Measurements from ENCODE around the gene GRM2. TPM values are rescaled to one million over a fixed set of nuclear protein-coding genes. Genes with fewer than 3 reads are reported as not detected.

Gene GRM2
- total and polyA plus RNA-seq, 2 donors (not counting 1 experiment from before 2014, with no cell fraction given) = under 0.01 to 0.06 TPM

- H3K4me1 ChIP-seq (ENCODE audit: control insufficient read depth, extremely low read depth, insufficient read depth, low read length) = no peaks in the 10 kb centered on the region
- no peak overlapping the region for H2AFZ ChIP-seq (ENCODE audit: low read length)
- no peak for TF ChIP-seq EZH2 (IDR thresholded peaks at IDR 0.05; ENCODE audit: low read length, missing control alignments)
- TF ChIP-seq, protein P1, sequence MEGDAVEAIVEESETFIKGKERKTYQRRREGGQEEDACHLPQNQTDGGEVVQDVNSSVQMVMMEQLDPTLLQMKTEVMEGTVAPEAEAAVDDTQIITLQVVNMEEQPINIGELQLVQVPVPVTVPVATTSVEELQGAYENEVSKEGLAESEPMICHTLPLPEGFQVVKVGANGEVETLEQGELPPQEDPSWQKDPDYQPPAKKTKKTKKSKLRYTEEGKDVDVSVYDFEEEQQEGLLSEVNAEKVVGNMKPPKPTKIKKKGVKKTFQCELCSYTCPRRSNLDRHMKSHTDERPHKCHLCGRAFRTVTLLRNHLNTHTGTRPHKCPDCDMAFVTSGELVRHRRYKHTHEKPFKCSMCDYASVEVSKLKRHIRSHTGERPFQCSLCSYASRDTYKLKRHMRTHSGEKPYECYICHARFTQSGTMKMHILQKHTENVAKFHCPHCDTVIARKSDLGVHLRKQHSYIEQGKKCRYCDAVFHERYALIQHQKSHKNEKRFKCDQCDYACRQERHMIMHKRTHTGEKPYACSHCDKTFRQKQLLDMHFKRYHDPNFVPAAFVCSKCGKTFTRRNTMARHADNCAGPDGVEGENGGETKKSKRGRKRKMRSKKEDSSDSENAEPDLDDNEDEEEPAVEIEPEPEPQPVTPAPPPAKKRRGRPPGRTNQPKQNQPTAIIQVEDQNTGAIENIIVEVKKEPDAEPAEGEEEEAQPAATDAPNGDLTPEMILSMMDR (conservative IDR thresholded peaks at IDR 0.05 in 1 of 2, IDR thresholded peaks at IDR 0.05 in 1 of 2; ENCODE audit: low read depth in 1 of 2, low read length in 2 of 2) = no peak
- no peaks in the 10 kb centered on the region for H3K36me3 ChIP-seq (ENCODE audit: control insufficient read depth, insufficient read depth, low read length)
- no peaks in the 10 kb centered on the region for H3K79me2 ChIP-seq (ENCODE audit: control insufficient read depth, insufficient read depth, low read length)
- DNase-seq (ENCODE audit: low read depth in 2 of 2) = no peak
- H3K9ac ChIP-seq (ENCODE audit: insufficient read depth, low read length) = no peak overlapping the region
- no peak overlapping the region for H3K4me3 ChIP-seq (replicated peaks in 1 of 4; ENCODE audit: control extremely low read depth in 1 of 4, insufficient read depth in 1 of 4, low read depth in 3 of 4, low read length in 4 of 4)
- no peak overlapping the region for H3K27ac ChIP-seq (ENCODE audit: insufficient read depth, low read length)
- H3K27me3 ChIP-seq (ENCODE audit: control insufficient read depth, insufficient read depth, low read length) = no peaks in the 10 kb centered on the region
- H3K4me2 ChIP-seq (ENCODE audit: extremely low read depth, insufficient read depth, low read length) = no peak overlapping the region
- H3K9me3 ChIP-seq (ENCODE audit: control insufficient read depth, insufficient read depth, low read depth, low read length) = no peaks in the 10 kb centered on the region
- H4K20me1 ChIP-seq (ENCODE audit: control insufficient read depth, extremely low read depth, insufficient read depth, low read length) = no peaks in the 10 kb centered on the region
Measured at GRCh38 chr3:51733859-51734571, 27.1 kb downstream of the GRM2 start.

GRCh38 chr3:51734572-51734907 is 27.7 kb downstream of the GRM2 start:
- Histone ChIP-seq H3K4me1 (ENCODE audit: control insufficient read depth, extremely low read depth, insufficient read depth, low read length) (no peaks in the 10 kb centered on the region), H3K27me3 (ENCODE audit: control insufficient read depth, insufficient read depth, low read length) (no peaks in the 10 kb centered on the region), H3K4me2 (ENCODE audit: extremely low read depth, insufficient read depth, low read length) (no peak overlapping the region), H3K36me3 (ENCODE audit: control insufficient read depth, insufficient read depth, low read length) (no peaks in the 10 kb centered on the region), H3K27ac (ENCODE audit: insufficient read depth, low read length) (no peak overlapping the region), H4K20me1 (ENCODE audit: control insufficient read depth, extremely low read depth, insufficient read depth, low read length) (no peaks in the 10 kb centered on the region), H3K9ac (ENCODE audit: insufficient read depth, low read length) (no peak overlapping the region), H3K9me3 (ENCODE audit: control insufficient read depth, insufficient read depth, low read depth, low read length) (no peaks in the 10 kb centered on the region), H3K79me2 (ENCODE audit: control insufficient read depth, insufficient read depth, low read length) (no peaks in the 10 kb centered on the region), H2AFZ (ENCODE audit: low read length) (no peak overlapping the region), H3K4me3 (replicated peaks in 1 of 4; ENCODE audit: control extremely low read depth in 1 of 4, insufficient read depth in 1 of 4, low read depth in 3 of 4, low read length in 4 of 4) (no peak overlapping the region)
- TF ChIP-seq EZH2 (IDR thresholded peaks at IDR 0.05; ENCODE audit: low read length, missing control alignments) = no peak
- TF ChIP-seq, protein P1 (conservative IDR thresholded peaks at IDR 0.05 in 1 of 2, IDR thresholded peaks at IDR 0.05 in 1 of 2; ENCODE audit: low read depth in 1 of 2, low read length in 2 of 2) = no peak
- no peak for DNase-seq (ENCODE audit: low read depth in 2 of 2)

DNA sequence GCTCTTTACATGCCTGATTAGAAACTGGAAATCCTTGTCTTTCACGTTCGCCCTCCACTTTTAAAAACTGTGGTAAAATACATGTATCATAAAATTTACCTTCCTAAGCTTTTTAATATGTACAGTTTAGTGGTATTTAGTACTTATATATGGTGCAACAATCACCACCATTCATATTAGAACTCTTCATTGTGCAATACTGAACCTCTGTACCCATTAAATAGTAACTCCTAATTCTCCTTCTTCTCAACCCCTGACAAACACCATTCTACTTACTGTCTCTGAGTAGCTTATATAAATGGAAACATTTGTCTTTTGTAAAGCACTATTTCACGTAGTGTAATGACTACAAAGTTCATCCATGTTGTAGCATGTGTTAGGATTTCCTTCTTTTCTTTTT is 28.2 kb downstream of the GRM2 start:
- Histone ChIP-seq H3K36me3 (ENCODE audit: control insufficient read depth, insufficient read depth, low read length) (no peaks in the 10 kb centered on the region), H4K20me1 (ENCODE audit: control insufficient read depth, extremely low read depth, insufficient read depth, low read length) (no peaks in the 10 kb centered on the region), H3K27me3 (ENCODE audit: control insufficient read depth, insufficient read depth, low read length) (no peaks in the 10 kb centered on the region), H3K4me2 (ENCODE audit: extremely low read depth, insufficient read depth, low read length) (no peak overlapping the region), H3K27ac (ENCODE audit: insufficient read depth, low read length) (no peak overlapping the region), H3K4me1 (ENCODE audit: control insufficient read depth, extremely low read depth, insufficient read depth, low read length) (no peaks in the 10 kb centered on the region), H3K4me3 (replicated peaks in 1 of 4; ENCODE audit: control extremely low read depth in 1 of 4, insufficient read depth in 1 of 4, low read depth in 3 of 4, low read length in 4 of 4) (no peak overlapping the region), H3K9me3 (ENCODE audit: control insufficient read depth, insufficient read depth, low read depth, low read length) (no peaks in the 10 kb centered on the region), H3K9ac (ENCODE audit: insufficient read depth, low read length) (no peak overlapping the region), H2AFZ (ENCODE audit: low read length) (no peak overlapping the region), H3K79me2 (ENCODE audit: control insufficient read depth, insufficient read depth, low read length) (no peaks in the 10 kb centered on the region)
- no peak for DNase-seq (ENCODE audit: low read depth in 2 of 2)
- TF ChIP-seq EZH2 (IDR thresholded peaks at IDR 0.05; ENCODE audit: low read length, missing control alignments) = no peak
- TF ChIP-seq, protein P1 (conservative IDR thresholded peaks at IDR 0.05 in 1 of 2, IDR thresholded peaks at IDR 0.05 in 1 of 2; ENCODE audit: low read depth in 1 of 2, low read length in 2 of 2) = no peak

Measured in fibroblast of lung (primary cell).